ENCODE measurements around the gene SKAP1. TPM values are rescaled to one million over a fixed set of nuclear protein-coding genes. Genes with fewer than 3 reads are reported as not detected.
"Not testable (repeated sequence)": the region's sequence is repeated elsewhere in the genome, so short reads cannot be mapped to it uniquely, and the experiment has no call there.

Gene SKAP1
- total RNA-seq, 1 donor from 2014 or later, result not detected

- DNase-seq (ENCODE audit: low read depth) (no peak), FAIRE-seq (no peak)
- H3K4me3 ChIP-seq (ENCODE audit: low read depth, low read length), result no peak overlapping the region
- H3K36me3 ChIP-seq (ENCODE audit: control insufficient read depth, insufficient read depth, low read length), result no peaks in the 10 kb centered on the region
- TF ChIP-seq CTCF (IDR thresholded peaks at IDR 0.05; ENCODE audit: insufficient read depth, low read length, severe bottlenecking), result no peak
- H3K27me3 ChIP-seq (ENCODE audit: control insufficient read depth, insufficient read depth, low read length), result no peaks in the 10 kb centered on the region
These were observed 25.8 kb upstream of the SKAP1 start for GRCh38 chr17:48455791-48456190.

- Histone ChIP-seq H3K27me3 (ENCODE audit: control insufficient read depth, insufficient read depth, low read length) (no peaks in the 10 kb centered on the region), H3K36me3 (ENCODE audit: control insufficient read depth, insufficient read depth, low read length) (no peaks in the 10 kb centered on the region), H3K4me3 (ENCODE audit: low read depth, low read length) (no peak overlapping the region)
- no peak for TF ChIP-seq CTCF (IDR thresholded peaks at IDR 0.05; ENCODE audit: insufficient read depth, low read length, severe bottlenecking)
- DNase-seq (ENCODE audit: low read depth), result no peak
- FAIRE-seq, result no peak
These were observed 23.4 kb upstream of the SKAP1 start for GRCh38 chr17:48453447-48453846.

GRCh38 chr17:48451489-48451888 is 21.5 kb upstream of the SKAP1 start:
- H3K4me3 ChIP-seq (ENCODE audit: low read depth, low read length), result no peak overlapping the region
- no peak for DNase-seq (ENCODE audit: low read depth)
- no peaks in the 10 kb centered on the region for H3K36me3 ChIP-seq (ENCODE audit: control insufficient read depth, insufficient read depth, low read length)
- no peak for FAIRE-seq
- no peak for TF ChIP-seq CTCF (IDR thresholded peaks at IDR 0.05; ENCODE audit: insufficient read depth, low read length, severe bottlenecking)
- no peaks in the 10 kb centered on the region for H3K27me3 ChIP-seq (ENCODE audit: control insufficient read depth, insufficient read depth, low read length)

GRCh38 chr17:48449335-48449734 is 19.3 kb upstream of the SKAP1 start:
- not testable (repeated sequence) for DNase-seq (ENCODE audit: low read depth); H3K27me3 ChIP-seq (ENCODE audit: control insufficient read depth, insufficient read depth, low read length); H3K4me3 ChIP-seq (ENCODE audit: low read depth, low read length); H3K36me3 ChIP-seq (ENCODE audit: control insufficient read depth, insufficient read depth, low read length); FAIRE-seq

GRCh38 chr17:48445248-48445620 is 15.2 kb upstream of the SKAP1 start:
- no peaks in the 10 kb centered on the region for H3K36me3 ChIP-seq (ENCODE audit: control insufficient read depth, insufficient read depth, low read length)
- H3K27me3 ChIP-seq (ENCODE audit: control insufficient read depth, insufficient read depth, low read length), result no peaks in the 10 kb centered on the region
- DNase-seq (ENCODE audit: low read depth), result no peak
- no peak overlapping the region for H3K4me3 ChIP-seq (ENCODE audit: low read depth, low read length)
- no peak for TF ChIP-seq CTCF (IDR thresholded peaks at IDR 0.05; ENCODE audit: insufficient read depth, low read length, severe bottlenecking)
- FAIRE-seq, result no peak

- Histone ChIP-seq H3K4me3 (ENCODE audit: low read depth, low read length) (no peak overlapping the region), H3K27me3 (ENCODE audit: control insufficient read depth, insufficient read depth, low read length) (no peaks in the 10 kb centered on the region), H3K36me3 (ENCODE audit: control insufficient read depth, insufficient read depth, low read length) (no peaks in the 10 kb centered on the region)
- TF ChIP-seq CTCF (IDR thresholded peaks at IDR 0.05; ENCODE audit: insufficient read depth, low read length, severe bottlenecking), result no peak
- DNase-seq (ENCODE audit: low read depth) (no peak), FAIRE-seq (no peak)
These were observed 14.7 kb upstream of the SKAP1 start for GRCh38 chr17:48444516-48445247.

Data from bronchial epithelial cell (primary cell).